BE2C (cell line): ENCODE measurements around the gene TLE2.
"Not testable (repeated sequence)": the region's sequence is repeated elsewhere in the genome, so short reads cannot be mapped to it uniquely, and the experiment has no call there.

Source experiments
- DNase-seq: peaks from one replicate; pipeline ENCODE4 v3.0.0-alpha.2; 2020
- H3K27me3 ChIP-seq: fragments of 250-450 bp; sonication (Bioruptor Pico); 2 replicates; pipeline ENCODE4 v1.5.1; 2020; ENCODE audit warnings: mild to moderate bottlenecking
- H3K36me3 ChIP-seq: fragments of 250-450 bp; sonication (Bioruptor Pico); 2 replicates; pipeline ENCODE4 v1.5.1; 2020; ENCODE audit warnings: mild to moderate bottlenecking
- H3K4me1 ChIP-seq: fragments of 250-450 bp; sonication (Bioruptor Pico); 2 replicates; pipeline ENCODE4 v1.5.1; 2020
- H3K4me3 ChIP-seq: 2 replicates; pipeline ENCODE4 v1.5.1; 2011; ENCODE audit warnings: low read depth, low read length
- H3K9me3 ChIP-seq: fragments of 250-450 bp; sonication (Bioruptor Pico); 2 replicates; pipeline ENCODE4 v1.5.1; 2020
- TF ChIP-seq, protein P1 (sequence below): IDR thresholded peaks from 2 replicates; pipeline ENCODE4 v1.5.1; 2012; ENCODE audit warnings: mild to moderate bottlenecking, low read depth, low read length

The TLE2 gene

DNA sequence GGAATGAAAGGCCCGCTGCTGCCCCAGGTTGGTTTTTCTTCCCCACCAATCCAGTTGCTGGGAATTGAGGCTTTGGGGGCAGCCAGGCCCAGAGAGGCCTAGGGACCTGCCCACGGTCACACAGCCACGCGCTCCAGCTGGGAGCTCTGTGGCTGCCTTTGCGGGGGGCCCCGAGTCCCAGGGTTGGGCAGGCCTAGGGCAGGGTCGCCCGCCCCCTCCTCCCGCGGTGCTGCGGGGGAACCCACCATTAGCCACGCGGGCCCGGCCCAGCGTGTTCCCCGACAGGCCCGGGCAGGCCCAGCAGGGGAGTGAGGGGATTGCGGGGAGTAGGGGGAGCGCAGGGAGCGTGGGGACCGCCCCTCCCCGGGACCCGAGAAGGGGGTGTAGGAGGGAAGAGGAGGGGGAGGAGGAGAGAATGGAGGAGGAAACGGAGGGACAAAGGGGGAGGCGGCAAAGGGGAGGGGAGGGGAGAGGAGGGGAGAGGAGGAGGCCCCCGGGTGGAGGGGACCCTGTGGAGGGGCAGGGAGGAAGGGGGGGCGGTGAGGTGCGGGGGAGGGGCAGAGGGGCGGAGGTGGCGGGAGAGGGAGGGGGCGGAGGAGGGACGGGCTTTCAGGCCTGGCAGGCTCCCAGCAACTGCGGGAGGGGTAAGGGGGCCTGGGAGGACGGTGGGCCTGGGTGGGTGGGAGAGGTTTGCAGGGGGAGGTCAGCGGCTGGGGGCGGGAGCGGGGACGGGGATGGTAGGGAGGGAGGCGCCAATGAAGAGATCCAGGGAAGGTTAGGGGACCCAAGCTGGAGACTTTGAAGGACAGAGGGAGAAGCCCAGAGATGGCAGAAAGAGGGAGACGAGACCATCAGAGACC, 12.9 kb upstream of the TLE2 start:
- DNase-seq = no peak
- Histone ChIP-seq H3K4me3 (no peak overlapping the region), H3K9me3 (no peaks in the 10 kb centered on the region), H3K4me1 (no peaks in the 10 kb centered on the region; the same call in 1 of the 2 replicates), H3K27me3 (no peaks in the 10 kb centered on the region), H3K36me3 (no peaks in the 10 kb centered on the region)
- TF ChIP-seq, protein P1, sequence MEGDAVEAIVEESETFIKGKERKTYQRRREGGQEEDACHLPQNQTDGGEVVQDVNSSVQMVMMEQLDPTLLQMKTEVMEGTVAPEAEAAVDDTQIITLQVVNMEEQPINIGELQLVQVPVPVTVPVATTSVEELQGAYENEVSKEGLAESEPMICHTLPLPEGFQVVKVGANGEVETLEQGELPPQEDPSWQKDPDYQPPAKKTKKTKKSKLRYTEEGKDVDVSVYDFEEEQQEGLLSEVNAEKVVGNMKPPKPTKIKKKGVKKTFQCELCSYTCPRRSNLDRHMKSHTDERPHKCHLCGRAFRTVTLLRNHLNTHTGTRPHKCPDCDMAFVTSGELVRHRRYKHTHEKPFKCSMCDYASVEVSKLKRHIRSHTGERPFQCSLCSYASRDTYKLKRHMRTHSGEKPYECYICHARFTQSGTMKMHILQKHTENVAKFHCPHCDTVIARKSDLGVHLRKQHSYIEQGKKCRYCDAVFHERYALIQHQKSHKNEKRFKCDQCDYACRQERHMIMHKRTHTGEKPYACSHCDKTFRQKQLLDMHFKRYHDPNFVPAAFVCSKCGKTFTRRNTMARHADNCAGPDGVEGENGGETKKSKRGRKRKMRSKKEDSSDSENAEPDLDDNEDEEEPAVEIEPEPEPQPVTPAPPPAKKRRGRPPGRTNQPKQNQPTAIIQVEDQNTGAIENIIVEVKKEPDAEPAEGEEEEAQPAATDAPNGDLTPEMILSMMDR = no peak

- Histone ChIP-seq H3K36me3 (no peaks in the 10 kb centered on the region), H3K9me3 (no peaks in the 10 kb centered on the region), H3K4me3 (no peak overlapping the region), H3K4me1 (no peaks in the 10 kb centered on the region; the same call in none of the 2 replicates), H3K27me3 (no peaks in the 10 kb centered on the region)
- no peak for DNase-seq
- TF ChIP-seq, protein P1 = no peak
Observed at GRCh38 chr19:3041327-3041726, 12.2 kb upstream of the TLE2 start.

DNA sequence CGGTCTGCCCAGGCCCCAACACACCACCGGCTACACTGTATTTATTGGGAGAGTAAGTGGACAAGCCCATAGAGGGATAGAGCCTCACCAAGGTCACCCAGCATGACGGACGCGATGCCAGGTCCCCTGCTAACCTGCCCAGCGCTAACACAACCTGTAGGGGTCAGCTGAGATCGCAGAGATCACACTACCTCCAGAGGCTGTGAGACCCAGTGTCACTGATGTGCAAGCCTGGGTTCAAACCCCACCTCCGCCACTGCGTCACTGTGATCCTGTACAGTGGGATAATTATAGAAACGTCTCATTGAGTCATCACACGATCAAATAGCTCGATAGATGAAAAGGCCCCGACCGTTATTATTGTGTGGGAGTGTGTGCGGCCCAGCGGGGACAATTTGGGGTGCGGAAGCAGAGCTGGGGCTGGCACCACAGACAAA, 10.6 kb upstream of the TLE2 start:
- TF ChIP-seq, protein P1 = no peak
- Histone ChIP-seq H3K4me1 (peaks cover 1% of the 10 kb centered on the region), H3K4me3 (no peak overlapping the region), H3K36me3 (no peaks in the 10 kb centered on the region), H3K9me3 (no peaks in the 10 kb centered on the region), H3K27me3 (no peaks in the 10 kb centered on the region)
- no peak for DNase-seq

- DNase-seq = no peak
- Histone ChIP-seq H3K4me1 (peaks cover 5% of the 10 kb centered on the region), H3K9me3 (no peaks in the 10 kb centered on the region), H3K27me3 (no peaks in the 10 kb centered on the region), H3K36me3 (no peaks in the 10 kb centered on the region), H3K4me3 (no peak overlapping the region)
- TF ChIP-seq, protein P1 = no peak
Observed at GRCh38 chr19:3039125-3039524, 10.0 kb upstream of the TLE2 start.

GRCh38 chr19:3038214-3038613, 9.1 kb upstream of the TLE2 start:
- H3K36me3 ChIP-seq = no peaks in the 10 kb centered on the region
- TF ChIP-seq, protein P1 = no peak

DNA sequence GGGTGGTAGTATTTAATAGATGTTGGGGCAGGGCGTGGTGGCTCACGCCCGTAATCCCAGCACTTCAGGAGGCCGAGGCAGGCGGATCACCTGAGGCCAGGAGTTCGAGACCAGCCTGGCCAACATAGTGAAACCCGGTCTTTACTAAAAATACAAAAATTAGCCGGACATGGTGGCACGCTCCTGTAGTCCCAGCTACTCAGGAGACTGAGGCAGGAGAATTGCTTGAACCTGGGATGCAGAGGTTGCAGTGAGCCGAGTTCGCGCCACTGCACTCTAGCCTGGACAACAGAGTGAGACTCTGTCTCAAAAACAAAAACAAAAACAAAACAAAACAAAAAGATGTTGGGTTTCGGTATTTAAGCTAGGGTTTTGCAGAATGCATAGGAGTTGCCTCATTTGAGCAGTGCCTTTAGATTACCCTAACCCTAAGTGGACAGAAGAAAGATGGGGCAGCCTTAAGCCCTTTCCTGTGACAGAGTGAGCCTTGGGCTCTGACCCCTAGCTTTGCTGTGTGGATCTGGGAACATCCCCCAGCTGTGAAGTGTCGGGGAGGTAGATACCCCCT, 8.0 kb upstream of the TLE2 start:
- H3K4me1 ChIP-seq, H3K27me3 ChIP-seq, H3K36me3 ChIP-seq, H3K9me3 ChIP-seq, H3K4me3 ChIP-seq, DNase-seq: not testable (repeated sequence)

More at GRCh38 chr19:3038214-3038613, 9.1 kb upstream of the TLE2 start:
- no peak for DNase-seq
- Histone ChIP-seq H3K4me3 (no peak overlapping the region), H3K9me3 (no peaks in the 10 kb centered on the region), H3K4me1 (peaks cover 9% of the 10 kb centered on the region), H3K27me3 (no peaks in the 10 kb centered on the region)
